Thyroid gland (tissue), 4 donors: ENCODE results near the gene CHMP4A.

Experiments used
- POLR2A ChIP-seq, 2 donors: fragments of 450-650 bp; IDR thresholded peaks; one replicate each; pipeline ENCODE4 v1.6.1; 2017; ENCODE audit warnings: antibody characterized with exemption in 2 of 2, mild to moderate bottlenecking in 2 of 2, moderate library complexity in 1 of 2
- TF ChIP-seq, protein P1 (sequence below), 6 experiments: fragments of 200-600 bp in 3 of 6; fragments of 450-650 bp in 3 of 6; sonication (generic) in 3 of 6; IDR thresholded peaks; one replicate each; pipeline ENCODE4 v1.5.1; 2016 to 2019; ENCODE audit warnings: antibody characterized with exemption in 6 of 6, mild to moderate bottlenecking in 2 of 6, inconsistent platforms in 1 of 6, moderate library complexity in 1 of 6

DNA sequence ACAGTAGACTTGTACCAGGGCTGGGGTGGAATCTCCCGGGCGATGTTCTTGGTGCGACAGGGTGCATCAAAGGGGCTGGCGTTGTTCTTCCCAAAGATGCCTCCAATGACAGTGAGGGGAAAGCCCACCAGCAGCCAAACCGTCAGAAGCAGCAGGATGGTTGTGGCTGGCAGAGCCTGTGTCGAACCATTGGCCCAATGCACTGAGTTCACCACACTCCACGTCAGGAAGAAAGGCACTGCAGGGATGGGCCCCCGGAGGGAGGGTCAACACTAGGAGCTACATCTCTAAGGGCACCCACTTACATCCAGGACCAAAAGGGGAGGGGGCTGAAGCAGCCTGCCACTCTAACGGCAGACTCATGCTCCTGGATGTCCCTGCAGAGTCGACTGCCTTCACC, 22.9 kb downstream of the CHMP4A start:
- TF ChIP-seq, protein P1, sequence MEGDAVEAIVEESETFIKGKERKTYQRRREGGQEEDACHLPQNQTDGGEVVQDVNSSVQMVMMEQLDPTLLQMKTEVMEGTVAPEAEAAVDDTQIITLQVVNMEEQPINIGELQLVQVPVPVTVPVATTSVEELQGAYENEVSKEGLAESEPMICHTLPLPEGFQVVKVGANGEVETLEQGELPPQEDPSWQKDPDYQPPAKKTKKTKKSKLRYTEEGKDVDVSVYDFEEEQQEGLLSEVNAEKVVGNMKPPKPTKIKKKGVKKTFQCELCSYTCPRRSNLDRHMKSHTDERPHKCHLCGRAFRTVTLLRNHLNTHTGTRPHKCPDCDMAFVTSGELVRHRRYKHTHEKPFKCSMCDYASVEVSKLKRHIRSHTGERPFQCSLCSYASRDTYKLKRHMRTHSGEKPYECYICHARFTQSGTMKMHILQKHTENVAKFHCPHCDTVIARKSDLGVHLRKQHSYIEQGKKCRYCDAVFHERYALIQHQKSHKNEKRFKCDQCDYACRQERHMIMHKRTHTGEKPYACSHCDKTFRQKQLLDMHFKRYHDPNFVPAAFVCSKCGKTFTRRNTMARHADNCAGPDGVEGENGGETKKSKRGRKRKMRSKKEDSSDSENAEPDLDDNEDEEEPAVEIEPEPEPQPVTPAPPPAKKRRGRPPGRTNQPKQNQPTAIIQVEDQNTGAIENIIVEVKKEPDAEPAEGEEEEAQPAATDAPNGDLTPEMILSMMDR (IDR thresholded peaks at IDR 0.05), result no peak
- TF ChIP-seq POLR2A (IDR thresholded peaks at IDR 0.05), result no peak
